Measurements from ENCODE around the gene C11orf24.
"Not testable (repeated sequence)": the region's sequence is repeated elsewhere in the genome, so short reads cannot be mapped to it uniquely, and the experiment has no call there.

C11orf24 gene

GRCh38 chr11:68269414-68270081 lies 2.2 kb downstream of the C11orf24 start:
- no peak for DNase-seq

- DNase-seq, result no peak
Observed at GRCh38 chr11:68267881-68268240, 3.9 kb downstream of the C11orf24 start.

- no peak for DNase-seq
Observed at GRCh38 chr11:68266936-68267880, 4.6 kb downstream of the C11orf24 start.

GRCh38 chr11:68266121-68266891 lies 5.5 kb downstream of the C11orf24 start:
- DNase-seq, result no peak

GRCh38 chr11:68264741-68265540 lies 6.8 kb downstream of the C11orf24 start:
- no peak for DNase-seq

- DNase-seq, result no peak
Observed at GRCh38 chr11:68264244-68264643, 7.5 kb downstream of the C11orf24 start.

- DNase-seq, result no peak
Observed at GRCh38 chr11:68263444-68264035, 8.2 kb downstream of the C11orf24 start.

GRCh38 chr11:68262544-68262827 lies 9.3 kb downstream of the C11orf24 start:
- no peak for DNase-seq

- no peak for DNase-seq
Observed at GRCh38 chr11:68261749-68262543, 9.8 kb downstream of the C11orf24 start.

- DNase-seq, result no peak
Observed at GRCh38 chr11:68261006-68261405, 10.8 kb downstream of the C11orf24 start.

GRCh38 chr11:68260484-68260883 lies 11.3 kb downstream of the C11orf24 start:
- DNase-seq, result no peak

GRCh38 chr11:68259122-68259959 lies 12.4 kb downstream of the C11orf24 start:
- DNase-seq, result no peak

- no peak for DNase-seq
Observed at GRCh38 chr11:68258363-68258765, 13.4 kb downstream of the C11orf24 start.

GRCh38 chr11:68257477-68258362 lies 14.1 kb downstream of the C11orf24 start:
- peak; percentile 5 for DNase-seq

- DNase-seq, result no peak
Observed at GRCh38 chr11:68256331-68256741, 15.4 kb downstream of the C11orf24 start.

GRCh38 chr11:68255526-68255925 lies 16.2 kb downstream of the C11orf24 start:
- DNase-seq, result no peak

GRCh38 chr11:68254421-68254820 lies 17.4 kb downstream of the C11orf24 start:
- no peak for DNase-seq

GRCh38 chr11:68251765-68252164 lies 20.0 kb downstream of the C11orf24 start:
- no peak for DNase-seq

GRCh38 chr11:68244912-68245311 lies 26.9 kb downstream of the C11orf24 start:
- DNase-seq, result not testable (repeated sequence)

All from NCI-H187 treated with DMSO at 0.1 percent for 48 hours (cell line).